AG09309 (cell line): ENCODE data around the gene LBX2.

Experiments
- DNase-seq: peaks from one replicate; pipeline ENCODE4 v3.0.0-alpha.2; 2010; ENCODE audit warnings: low read depth
- H3K4me3 ChIP-seq: 2 replicates; pipeline ENCODE4 v1.5.1; 2011; ENCODE audit warnings: mild to moderate bottlenecking, low read depth, low read length, moderate library complexity; ENCODE audit not compliant: control insufficient read depth
- TF ChIP-seq, protein P1 (sequence below): IDR thresholded peaks from 2 replicates; pipeline ENCODE4 v1.5.1; 2011; ENCODE audit warnings: mild to moderate bottlenecking, low read depth, low read length, inconsistent platforms; ENCODE audit not compliant: insufficient read depth, control insufficient read depth; ENCODE audit errors: missing control alignments

Gene LBX2

DNA sequence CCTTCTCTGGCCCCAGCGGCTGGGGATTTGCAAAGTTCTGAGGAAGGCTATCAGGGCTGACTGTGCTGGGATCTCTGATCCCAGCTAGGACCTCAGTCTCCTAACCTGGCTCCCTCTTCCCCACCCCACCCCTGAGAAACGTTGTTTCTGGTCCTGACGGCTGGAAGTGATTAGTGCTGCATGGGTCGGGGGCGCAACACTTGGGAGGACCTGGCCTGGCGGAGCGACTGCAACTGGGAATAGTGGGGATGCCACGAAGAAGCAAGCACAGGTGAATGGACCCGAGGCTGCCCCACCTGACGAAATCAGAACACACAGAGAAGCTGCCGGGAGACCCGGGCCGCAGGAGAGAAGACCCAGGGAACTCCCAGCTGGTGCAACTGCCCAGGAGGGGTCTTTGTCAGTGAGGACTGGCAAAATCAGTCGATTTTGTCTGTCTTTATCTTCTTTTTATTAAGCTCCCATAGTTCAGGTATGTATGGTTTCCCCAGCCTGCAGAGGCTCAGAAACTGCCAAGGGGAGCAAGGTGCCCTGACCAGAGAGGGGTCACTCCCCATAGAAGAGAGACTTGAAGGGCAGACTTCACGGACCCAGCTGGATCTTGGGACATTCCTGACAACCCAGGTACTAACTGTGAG lies 656 bp upstream of the LBX2 start:
- DNase-seq = no peak
- TF ChIP-seq, protein P1, sequence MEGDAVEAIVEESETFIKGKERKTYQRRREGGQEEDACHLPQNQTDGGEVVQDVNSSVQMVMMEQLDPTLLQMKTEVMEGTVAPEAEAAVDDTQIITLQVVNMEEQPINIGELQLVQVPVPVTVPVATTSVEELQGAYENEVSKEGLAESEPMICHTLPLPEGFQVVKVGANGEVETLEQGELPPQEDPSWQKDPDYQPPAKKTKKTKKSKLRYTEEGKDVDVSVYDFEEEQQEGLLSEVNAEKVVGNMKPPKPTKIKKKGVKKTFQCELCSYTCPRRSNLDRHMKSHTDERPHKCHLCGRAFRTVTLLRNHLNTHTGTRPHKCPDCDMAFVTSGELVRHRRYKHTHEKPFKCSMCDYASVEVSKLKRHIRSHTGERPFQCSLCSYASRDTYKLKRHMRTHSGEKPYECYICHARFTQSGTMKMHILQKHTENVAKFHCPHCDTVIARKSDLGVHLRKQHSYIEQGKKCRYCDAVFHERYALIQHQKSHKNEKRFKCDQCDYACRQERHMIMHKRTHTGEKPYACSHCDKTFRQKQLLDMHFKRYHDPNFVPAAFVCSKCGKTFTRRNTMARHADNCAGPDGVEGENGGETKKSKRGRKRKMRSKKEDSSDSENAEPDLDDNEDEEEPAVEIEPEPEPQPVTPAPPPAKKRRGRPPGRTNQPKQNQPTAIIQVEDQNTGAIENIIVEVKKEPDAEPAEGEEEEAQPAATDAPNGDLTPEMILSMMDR = no peak
- H3K4me3 ChIP-seq = peak overlapping the region; percentile 47; the same call in 1 of the 2 replicates

DNA sequence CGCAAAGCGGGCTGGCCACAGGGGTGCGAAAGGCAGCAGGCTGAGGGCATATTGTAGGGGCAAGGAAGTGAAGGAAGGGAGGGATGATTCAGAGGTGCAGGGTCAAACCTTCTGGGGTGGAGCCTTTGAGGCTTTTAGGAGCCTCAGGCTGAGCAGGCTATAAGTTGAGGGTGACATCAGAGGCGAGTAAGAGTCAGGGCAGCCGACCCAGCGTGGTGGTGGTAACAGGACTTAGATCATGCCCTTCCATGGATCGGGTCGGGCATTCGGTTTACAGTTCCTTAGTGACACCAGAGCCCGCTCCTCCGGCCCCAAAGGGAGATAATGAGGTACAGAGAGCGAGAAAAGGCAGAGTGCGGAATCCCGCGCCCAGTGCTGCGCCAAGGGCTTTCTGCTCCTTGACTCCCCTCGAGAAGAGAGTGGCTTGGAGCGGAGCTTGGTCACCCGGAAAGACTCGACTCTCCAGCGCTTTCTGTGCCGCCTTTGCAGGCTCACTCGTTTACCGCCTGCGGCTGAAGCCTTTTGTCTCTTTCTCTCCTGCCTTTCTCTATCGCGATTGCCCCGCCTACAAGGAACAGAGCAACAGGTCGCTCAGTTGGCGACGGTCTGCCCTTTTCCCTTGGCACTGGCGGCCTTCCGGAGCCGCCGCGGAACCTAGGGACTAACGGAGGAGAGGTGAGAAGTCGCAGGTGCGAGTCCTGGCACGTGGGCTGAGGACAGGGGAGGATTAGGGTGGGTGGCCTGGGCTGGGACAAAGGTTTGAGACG lies 720 bp downstream of the LBX2 start:
- no peak for DNase-seq
- TF ChIP-seq, protein P1 = no peak
- H3K4me3 ChIP-seq = peak overlapping the region; percentile 47

DNA sequence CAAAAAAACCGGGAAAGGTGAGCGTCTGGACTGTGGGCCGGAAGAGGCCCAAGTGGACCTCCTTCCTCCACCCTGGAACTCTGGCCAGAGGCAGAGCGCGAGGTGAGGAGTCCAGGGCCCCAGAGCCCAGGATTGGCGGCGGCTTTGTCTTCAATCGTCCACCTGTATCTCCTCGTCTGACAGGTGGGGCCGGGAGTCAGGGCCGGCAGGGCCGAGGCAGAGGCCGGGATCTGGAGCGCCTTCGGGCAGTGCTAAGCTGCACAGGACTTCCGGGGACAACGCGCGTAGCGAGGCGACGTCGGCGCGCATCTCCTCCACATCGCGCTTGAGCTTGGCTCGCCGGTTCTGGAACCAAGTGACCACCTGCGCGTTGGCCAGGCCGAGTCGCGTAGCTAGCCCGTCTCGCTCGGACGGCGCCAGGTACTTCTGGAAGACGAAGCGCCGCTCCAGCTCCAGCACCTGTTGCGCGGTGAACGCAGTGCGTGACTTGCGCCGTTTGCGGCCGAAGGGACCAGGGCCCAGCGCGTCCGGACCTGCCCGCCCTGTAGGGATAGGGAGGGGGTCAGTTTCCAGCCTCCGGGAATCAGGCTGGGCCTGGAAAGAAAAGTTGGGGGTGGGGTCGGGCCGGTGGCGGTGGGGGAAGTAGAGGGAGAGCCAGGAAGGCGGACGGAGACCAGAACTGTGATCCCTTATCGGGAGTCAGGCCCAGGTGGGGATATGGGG lies 1.5 kb downstream of the LBX2 start:
- H3K4me3 ChIP-seq = peak overlapping the region; percentile 47
- TF ChIP-seq, protein P1 = no peak
- DNase-seq = no peak

DNA sequence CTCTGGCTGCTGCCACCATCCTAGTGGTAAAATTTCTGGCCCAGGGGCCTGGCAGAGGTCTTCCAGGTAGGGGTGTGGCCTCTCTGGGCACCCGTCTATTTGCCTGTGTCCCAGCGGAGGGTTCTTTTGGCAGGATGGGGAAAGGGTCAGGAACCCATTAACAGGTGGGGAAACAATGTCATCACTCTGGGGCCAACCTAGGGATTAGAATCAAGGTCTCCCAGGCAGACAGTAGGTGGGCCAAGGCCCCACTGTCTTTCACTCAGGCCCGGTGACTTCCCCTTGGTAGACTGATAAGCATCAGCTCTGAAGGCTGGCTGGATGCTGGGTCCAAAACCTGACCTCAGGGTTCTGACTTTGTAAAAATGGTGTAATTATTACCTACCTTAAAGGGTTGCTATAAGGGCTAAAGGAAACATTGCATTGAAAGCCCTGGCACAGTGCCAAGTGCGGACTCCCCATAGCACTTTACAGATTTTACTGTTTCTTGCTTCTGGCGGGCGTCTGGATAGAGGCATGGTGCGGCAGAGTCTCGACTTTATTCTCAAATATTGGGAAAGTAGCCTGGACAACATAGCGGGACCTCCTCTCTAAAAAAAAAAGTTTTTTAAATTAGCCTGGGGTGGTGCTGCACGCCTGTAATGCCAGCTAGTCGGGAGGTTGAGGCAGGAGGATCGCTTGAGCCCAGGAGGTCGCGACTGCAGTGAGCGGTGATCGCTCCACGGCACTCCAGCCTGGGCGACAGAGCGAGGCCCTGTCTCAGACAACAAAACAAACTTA lies 2.2 kb downstream of the LBX2 start:
- DNase-seq = no peak
- no peak overlapping the region for H3K4me3 ChIP-seq
- TF ChIP-seq, protein P1 = no peak

DNA sequence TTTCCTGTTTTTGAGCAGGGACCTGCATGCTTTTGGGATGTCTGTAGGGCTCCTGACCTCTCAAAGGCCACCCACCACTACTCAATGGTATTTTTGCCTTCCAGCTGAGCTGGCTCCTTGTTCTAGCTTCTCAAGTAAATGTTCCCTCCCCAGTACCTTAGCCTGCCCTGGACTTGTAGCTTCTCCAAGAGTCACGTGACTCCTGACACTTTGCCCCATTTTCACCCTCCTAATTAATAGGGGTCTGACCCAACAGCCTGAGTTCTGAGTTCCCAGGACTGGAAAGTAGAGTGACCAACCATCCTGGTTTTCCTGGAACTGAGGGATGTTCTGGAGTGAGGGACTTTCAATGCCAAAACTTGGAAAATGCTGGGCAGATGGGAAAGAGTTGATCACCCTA lies 4.0 kb downstream of the LBX2 start:
- H3K4me3 ChIP-seq = no peak overlapping the region
- TF ChIP-seq, protein P1 = no peak
- DNase-seq = no peak

DNA sequence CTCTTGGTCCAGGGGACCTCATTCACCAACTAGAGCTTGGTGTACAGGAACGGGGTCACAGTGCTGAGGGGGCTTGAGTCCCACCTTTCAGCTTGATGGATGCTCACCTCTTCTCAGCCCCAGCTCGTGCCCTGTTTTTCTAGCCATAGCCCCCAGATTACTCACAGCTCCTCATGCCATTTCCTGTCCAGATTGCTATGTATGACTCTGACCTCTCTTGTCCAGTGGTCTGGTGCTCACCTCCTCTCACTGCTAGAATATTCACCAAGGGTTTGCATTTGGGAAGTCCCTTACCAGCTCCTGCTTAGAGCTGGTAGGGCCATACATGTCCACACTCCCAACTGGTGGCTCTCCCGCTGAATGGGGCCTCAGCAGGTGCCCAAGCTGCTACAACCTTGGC lies 5.9 kb downstream of the LBX2 start:
- TF ChIP-seq, protein P1 = no peak
- no peak overlapping the region for H3K4me3 ChIP-seq
- DNase-seq = no peak
